Hematopoietic multipotent progenitor cell treated with erythropoietin and hydrocortisone succinate and interleukin-3 and kit ligand, for 4 days (in vitro differentiated cells): Measurements from ENCODE around the gene WRNIP1.

Source experiments
- DNase-seq: peaks from one replicate; pipeline ENCODE4 v3.0.0-alpha.2; 2015

WRNIP1 gene

GRCh38 chr6:2763876-2764540, 1.2 kb upstream of the WRNIP1 start:
- no peak for DNase-seq

- DNase-seq, result peak; percentile 92
Measured at GRCh38 chr6:2764610-2765165, 505 bp upstream of the WRNIP1 start.

- peak; percentile 74 for DNase-seq
Measured at GRCh38 chr6:2765896-2766766, 938 bp downstream of the WRNIP1 start.

- no peak for DNase-seq
Measured at GRCh38 chr6:2766767-2767656, 1.8 kb downstream of the WRNIP1 start.

- no peak for DNase-seq
Measured at GRCh38 chr6:2767657-2768524, 2.7 kb downstream of the WRNIP1 start.

- DNase-seq, result no peak
Measured at GRCh38 chr6:2768696-2769095, 3.5 kb downstream of the WRNIP1 start.

- DNase-seq, result peak; percentile 88
Measured at GRCh38 chr6:2770171-2770570, 5.0 kb downstream of the WRNIP1 start.

GRCh38 chr6:2771079-2771478, 5.9 kb downstream of the WRNIP1 start:
- DNase-seq, result no peak

- DNase-seq, result no peak
Measured at GRCh38 chr6:2772840-2773239, 7.6 kb downstream of the WRNIP1 start.

GRCh38 chr6:2773449-2773848, 8.3 kb downstream of the WRNIP1 start:
- no peak for DNase-seq

- DNase-seq, result no peak
Measured at GRCh38 chr6:2775003-2775402, 9.8 kb downstream of the WRNIP1 start.

- no peak for DNase-seq
Measured at GRCh38 chr6:2777249-2777648, 12.1 kb downstream of the WRNIP1 start.

GRCh38 chr6:2780102-2780737, 15.0 kb downstream of the WRNIP1 start:
- no peak for DNase-seq

- DNase-seq, result no peak
Measured at GRCh38 chr6:2781685-2782355, 16.6 kb downstream of the WRNIP1 start.

GRCh38 chr6:2782356-2782708, 17.1 kb downstream of the WRNIP1 start:
- no peak for DNase-seq

- no peak for DNase-seq
Measured at GRCh38 chr6:2782825-2783187, 17.6 kb downstream of the WRNIP1 start.

GRCh38 chr6:2783188-2783963, 18.2 kb downstream of the WRNIP1 start:
- peak; percentile 94 for DNase-seq

GRCh38 chr6:2784061-2784460, 18.9 kb downstream of the WRNIP1 start:
- DNase-seq, result no peak

- no peak for DNase-seq
Measured at GRCh38 chr6:2784930-2785329, 19.7 kb downstream of the WRNIP1 start.

- no peak for DNase-seq
Measured at GRCh38 chr6:2786269-2786668, 21.1 kb downstream of the WRNIP1 start.
